ENCODE data around the gene IRAK2.

DNA sequence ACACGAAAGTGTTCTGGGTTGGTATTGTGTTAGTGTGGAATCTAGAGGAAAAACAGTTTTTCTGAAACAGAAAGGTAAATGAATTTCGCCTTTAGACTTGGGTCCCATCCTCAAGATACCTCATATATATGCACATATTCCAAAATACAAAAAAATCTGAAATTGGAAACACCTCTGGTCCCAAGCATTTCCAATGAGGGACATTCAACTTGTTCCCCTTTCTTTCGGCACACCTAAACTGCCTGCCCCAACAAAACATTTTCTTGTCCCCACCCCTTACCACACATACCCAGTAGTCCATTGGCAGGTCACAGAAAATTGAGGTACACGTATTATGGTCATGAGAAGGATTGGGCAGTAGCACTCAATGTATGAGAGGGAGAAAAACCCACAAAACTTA is 9.1 kb upstream of the IRAK2 start:
- TF ChIP-seq EZH2phosphoT487 (IDR thresholded peaks at IDR 0.05; ENCODE audit: borderline replicate concordance, low read length) (no peak), CTCF (conservative IDR thresholded peaks at IDR 0.05; ENCODE audit: low read depth, low read length) (no peak), EZH2 (IDR thresholded peaks at IDR 0.05; ENCODE audit: low read length, unreplicated experiment) (no peak)
